Amniotic epithelial cell (primary cell): Measurements from ENCODE around the gene RAB26.
A peak's percentile ranks its signal among the peaks of the same experiment; 100 is the strongest.

Experiments
- DNase-seq: peaks from one replicate; pipeline ENCODE4 v3.0.0-alpha.2; 2010; ENCODE audit warnings: low read depth

The RAB26 gene

DNA sequence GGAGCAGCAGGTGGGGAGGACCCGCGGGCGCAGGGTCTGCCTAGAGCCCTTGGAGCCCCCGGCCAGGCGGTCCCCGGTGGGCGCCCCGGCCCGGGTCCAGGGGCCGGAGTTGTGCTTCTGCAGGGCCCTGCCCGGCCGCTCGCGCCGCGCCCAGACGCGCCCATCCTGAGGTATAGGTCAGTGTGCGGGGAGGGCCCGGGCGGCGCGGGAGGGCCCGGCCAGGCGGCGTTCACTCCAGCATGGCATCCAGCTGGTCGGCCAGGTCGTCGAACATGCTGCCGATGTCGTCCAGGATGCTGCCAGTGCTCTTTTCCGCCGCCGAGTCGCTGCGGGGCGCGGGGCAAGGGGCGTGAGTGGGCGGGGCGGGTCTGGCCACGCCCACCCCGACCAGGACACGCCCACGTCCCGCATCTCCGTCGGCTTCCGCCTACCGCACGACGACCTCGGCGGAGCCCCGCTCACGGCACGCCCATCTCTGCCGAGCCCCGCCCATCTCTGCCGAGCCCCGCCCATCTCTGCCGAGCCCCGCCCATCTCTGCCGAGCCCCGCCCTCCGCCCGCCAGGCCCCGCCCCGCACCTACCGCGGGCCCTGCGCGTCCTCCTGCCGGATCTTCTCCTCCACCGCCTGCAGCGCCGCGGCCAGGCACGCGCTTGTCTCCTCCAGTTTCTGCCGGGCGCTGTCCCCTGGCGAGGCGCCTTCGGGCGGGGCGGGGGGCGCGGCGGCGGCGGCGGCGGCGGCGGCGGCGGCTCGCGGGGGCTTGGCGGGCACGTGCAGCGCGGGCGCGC is 30.1 kb downstream of the RAB26 start:
- DNase-seq = peak; percentile 13

GRCh38 chr16:2179107-2179501 is 30.7 kb downstream of the RAB26 start:
- no peak for DNase-seq

GRCh38 chr16:2179576-2179975 is 31.2 kb downstream of the RAB26 start:
- DNase-seq = no peak

- no peak for DNase-seq
Observed at GRCh38 chr16:2180461-2180860, 32.0 kb downstream of the RAB26 start.

DNA sequence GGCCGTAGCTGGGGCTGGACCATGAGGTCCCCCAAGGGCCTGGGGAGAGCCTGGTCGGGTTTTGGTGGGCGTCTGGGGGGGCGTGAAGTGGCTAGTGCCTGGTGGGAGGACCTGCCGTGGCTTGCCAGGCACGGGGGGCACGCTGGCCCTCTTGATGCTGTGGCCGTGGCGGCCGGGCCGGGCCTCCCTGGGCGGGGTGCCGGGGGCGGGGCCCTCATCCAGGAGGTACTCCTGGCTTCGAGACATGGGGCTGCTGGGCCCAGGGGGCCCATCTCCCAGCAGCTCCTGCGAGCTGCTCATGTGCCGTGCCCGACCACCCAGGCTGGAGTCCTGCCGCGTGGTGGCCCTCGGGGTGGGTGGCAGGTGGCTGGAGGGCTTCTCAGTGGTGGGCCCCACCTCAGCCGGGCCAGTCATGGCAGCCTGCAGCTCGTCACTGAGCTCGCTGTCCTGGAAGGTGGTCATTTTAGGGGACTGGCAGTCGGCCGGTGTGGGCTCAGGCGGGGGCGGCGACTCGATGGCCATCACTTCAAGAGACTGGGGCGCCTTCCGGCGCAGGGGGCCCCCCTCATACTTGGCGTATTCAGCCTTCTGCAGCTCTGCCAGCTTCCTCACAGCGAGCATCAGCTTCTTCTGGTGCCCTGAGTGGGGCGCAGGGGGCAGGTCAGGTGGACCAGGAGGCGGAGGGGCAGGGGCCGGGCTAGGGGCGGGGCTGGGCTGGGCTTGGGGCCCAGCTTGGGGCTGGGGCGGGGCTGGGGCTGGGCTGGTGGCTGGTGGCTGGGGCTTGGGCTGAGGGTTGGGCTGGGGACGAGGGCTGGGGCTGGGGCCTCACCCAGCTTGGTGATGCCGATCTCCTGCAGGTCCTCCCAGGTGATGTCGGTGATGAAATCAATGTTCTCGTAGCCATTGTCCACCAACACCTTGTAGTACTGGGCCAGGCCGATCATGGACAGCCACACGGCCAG is 32.8 kb downstream of the RAB26 start:
- no peak for DNase-seq

DNA sequence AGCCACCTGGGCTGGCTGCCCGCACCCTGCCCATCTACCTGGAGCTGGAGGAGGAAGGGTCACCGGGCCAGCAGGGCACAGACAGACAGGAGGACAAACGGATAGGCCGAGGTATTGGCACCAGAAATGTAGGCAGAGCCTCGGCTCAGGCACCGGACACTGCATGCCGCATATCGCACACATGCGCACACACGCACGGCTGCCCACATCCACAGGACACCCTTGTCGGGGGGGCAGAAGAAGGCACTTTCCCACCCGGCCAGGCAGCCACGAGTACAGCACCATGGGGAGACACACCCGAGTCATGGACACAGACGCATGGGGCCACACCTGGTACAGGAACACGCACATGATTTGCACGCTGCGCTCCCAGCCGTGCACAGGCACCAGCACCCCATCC is 33.5 kb downstream of the RAB26 start:
- no peak for DNase-seq

- DNase-seq = no peak
Observed at GRCh38 chr16:2183671-2184070, 35.2 kb downstream of the RAB26 start.

DNA sequence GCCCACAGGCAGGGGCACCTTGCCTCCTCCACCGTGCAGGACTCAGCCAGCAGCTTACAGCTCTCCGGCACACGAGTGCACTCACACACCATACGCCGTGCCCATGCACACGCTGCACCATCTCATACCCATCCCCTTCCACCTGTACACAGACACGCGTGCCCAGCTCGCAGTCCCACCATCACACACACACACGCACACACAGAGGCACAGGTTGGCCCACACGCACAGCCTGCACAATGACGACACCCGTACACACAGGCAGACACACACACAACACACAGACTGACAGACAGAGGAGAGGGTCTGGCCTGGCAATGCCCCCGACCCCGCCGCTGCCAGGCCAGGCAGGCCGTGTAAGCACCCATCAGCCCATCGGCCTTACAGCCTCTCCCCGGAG is 35.9 kb downstream of the RAB26 start:
- DNase-seq = no peak

DNA sequence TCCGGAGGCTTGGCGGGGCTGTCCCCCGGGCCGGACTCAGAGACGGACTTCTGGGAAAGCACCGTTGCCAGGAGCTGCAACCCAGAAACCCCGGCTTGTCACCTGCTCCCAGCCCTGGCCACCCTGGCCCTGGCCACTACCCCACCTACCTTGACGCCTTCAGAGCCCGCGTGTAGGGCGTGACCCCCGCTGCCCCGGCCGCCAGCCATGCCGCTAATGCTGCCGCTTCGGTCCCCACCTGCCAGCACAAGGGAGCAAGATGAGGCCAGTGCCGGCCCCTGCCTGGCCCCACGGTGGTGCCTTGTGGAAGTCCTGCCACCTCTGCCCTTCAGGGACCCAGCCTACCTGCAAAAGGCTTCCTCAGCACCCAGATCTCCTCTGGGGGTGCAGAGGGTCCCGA is 36.5 kb downstream of the RAB26 start:
- no peak for DNase-seq

GRCh38 chr16:2186064-2186463 is 37.6 kb downstream of the RAB26 start:
- no peak for DNase-seq

- no peak for DNase-seq
Observed at GRCh38 chr16:2186505-2186904, 38.1 kb downstream of the RAB26 start.

GRCh38 chr16:2187212-2187611 is 38.8 kb downstream of the RAB26 start:
- DNase-seq = no peak

DNA sequence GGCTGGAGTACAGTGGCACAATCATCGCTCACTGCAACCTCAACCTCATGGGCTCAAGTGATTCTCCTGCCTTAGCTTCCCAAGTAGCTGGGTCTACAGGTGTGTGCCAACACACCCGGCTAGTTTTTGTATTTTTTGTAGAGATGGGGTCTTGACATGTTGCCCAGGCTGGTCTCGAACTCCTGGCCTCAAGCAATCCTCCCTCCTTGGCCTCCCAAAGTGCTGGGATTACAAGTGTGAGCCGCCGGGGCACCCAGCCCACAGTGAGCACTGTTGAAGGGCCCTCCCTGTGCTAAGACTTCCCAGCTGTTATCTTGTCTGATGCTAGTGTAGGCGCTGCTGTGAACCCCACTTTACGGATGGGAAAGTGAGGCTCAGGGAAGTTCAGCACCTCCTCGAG is 40.0 kb downstream of the RAB26 start:
- DNase-seq = no peak

DNA sequence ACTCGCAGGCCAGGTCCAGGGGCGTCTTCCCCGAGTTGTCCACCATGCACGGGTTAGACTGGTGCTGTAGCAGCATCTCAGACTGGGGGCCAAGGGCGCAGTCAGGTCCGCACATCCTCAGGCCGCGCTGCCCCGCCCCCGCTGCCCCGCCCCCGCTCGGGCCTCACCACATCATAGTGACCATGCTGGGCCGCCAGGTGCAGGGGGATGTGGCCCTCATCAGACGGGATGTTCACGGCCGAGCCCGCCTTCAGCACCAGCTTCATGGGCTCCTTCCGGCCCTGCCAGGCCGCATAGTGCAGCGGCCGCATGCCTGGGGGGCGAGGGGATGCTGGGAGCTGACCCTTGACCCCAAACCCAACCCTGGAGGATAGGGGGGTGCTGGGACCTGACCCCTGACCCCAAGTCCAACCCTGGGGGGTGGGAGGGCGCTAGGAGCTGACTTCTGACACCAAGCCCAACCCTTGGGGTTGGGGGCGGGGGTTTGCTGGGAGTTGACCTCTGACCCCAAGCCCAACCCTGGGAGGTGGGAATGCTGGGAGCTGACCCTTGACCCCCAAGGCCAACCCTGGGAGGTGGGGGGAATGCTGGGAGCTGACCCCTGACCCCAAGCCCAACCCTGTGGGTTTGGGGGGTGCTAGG is 40.9 kb downstream of the RAB26 start:
- DNase-seq = no peak

DNA sequence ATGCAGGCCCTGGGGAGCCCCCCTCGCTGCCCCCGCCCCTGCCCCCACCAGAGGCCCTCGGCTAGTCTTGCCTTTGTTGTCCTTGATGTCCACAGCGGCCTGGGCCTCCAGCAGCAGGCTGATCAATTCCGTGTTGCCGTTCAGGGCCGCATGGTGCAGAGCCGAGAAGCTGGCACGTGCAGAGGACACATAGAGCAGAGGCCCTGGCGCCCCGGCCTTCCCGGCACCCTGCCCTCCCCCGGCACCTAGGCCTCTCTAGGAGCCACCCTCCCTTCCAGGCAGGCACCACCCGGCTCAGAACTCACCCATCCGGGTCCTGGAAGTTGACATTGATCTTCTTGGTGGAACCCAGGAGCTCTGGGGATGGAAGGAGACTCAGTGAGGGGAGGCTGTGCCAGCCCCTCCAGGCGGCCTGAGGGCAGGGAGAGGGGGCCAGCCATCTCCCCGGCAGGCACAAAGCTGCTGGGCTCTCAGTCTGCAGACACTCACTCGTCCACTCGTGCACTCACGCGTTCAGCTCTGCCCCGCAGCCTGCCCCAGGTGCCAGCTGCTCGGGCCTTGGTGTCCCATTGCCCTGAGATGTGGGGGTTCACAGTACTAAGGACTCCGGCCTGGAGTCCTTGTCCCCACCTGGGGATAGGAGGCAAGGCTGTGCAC is 41.7 kb downstream of the RAB26 start:
- DNase-seq = no peak

- no peak for DNase-seq
Observed at GRCh38 chr16:2190659-2191445, 42.4 kb downstream of the RAB26 start.

- no peak for DNase-seq
Observed at GRCh38 chr16:2191446-2191706, 43.0 kb downstream of the RAB26 start.

- DNase-seq = peak; percentile 78
Observed at GRCh38 chr16:2194166-2194834, 45.9 kb downstream of the RAB26 start.

DNA sequence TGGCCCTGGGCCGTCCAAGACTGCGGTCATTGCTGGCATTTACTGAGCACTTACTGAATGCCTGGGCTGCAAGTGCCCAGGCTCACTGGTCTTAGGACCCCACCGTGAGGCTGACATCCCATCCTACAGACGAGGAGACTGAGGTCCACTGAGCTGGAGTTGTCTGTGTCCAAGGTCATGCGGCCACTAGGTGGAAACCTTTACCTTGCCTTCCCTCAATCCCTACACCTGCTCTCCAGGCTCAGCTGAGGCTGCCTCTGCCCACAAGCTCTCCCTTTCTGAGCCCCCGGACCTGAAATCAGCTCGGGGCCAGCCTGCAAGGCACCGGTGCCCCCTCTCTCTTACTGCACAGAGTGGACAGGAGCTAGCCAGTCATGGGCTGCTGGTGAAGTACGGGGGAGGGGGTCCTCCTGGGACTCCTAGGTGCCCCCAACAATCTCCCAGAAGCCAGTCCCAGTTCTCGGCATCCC is 46.5 kb downstream of the RAB26 start:
- DNase-seq = peak; percentile 49

DNA sequence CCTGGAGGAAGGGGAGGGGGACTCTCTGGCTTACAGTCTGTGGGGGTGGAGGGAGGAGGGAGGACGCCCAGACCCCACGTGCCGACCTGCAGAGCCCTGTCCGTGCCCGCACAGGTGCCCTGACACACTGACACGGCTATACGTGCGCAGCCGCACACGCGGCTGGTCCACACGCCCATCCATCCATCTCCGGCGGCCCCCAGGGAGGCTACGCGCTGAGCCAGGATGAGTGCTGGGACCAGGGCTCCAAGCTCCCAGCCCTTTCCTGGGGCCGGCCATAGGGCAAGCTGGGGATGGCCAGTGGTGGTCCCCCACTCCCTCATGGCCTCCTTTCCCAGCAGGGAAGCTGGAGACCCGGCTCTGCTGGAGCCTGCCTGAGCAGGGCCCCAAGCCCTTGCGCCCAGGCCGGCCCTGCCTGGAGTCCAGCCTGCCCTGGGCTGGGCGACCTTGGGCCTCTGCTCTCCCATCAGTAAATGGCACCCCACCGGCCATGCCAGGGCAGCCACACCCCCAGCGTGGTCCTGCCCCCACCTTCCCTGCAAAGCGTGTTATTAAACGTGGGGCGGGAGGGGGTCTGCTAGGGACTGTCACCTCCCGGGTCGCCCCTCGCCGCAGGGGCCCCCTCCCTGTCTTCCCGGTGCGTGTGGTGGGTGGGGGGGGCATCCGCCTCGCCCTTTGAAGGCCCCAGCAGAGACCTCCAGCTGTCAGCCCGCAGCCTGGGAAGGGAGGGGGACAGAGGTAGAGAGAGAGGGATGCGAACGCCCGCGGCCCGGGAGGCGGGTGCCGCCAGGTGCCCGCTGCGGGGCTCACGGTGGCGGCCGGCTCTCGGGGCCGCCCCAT is 47.1 kb downstream of the RAB26 start:
- DNase-seq = no peak
